T-cell (primary cell): ENCODE data around the gene CIDEB. TPM values are rescaled to one million over a fixed set of nuclear protein-coding genes. Genes with fewer than 3 reads are reported as not detected.

ENCODE experiments used
- ATAC-seq, 4 experiments: fragments of 200-7000 bp in 3 of 4; fragments of 150-1000 bp in 1 of 4; cut with Tn5 transposase; replicated peaks in 1 of 4; 1 replicate in 3 of 4; 2 replicates in 1 of 4; pipeline ENCODE4 v1.10.0; 2021; ENCODE audit warnings: moderate library complexity in 3 of 4, mild to moderate bottlenecking in 2 of 4, moderate number of reproducible peaks in 1 of 4
- CTCF ChIA-PET, 2 donors: fragments of 300-600 bp; sonication (Branson Sonifier 250); formaldehyde crosslinking; loops; one replicate each; lab custom pipeline; 2022; ENCODE audit warnings: antibody characterized with exemption in 2 of 2; lab: Charles Lee
- POLR2A ChIA-PET, 2 donors: fragments of 300-600 bp; sonication (Branson Sonifier 250); formaldehyde crosslinking; loops; one replicate each; lab custom pipeline; 2022; ENCODE audit warnings: antibody characterized with exemption in 2 of 2; lab: Charles Lee
- DNase-seq, 35 experiments: peaks; one replicate each; pipeline versions ENCODE4 v3.0.0 to v3.0.0-alpha.2; 2013 to 2023
- H3K27ac ChIP-seq: one replicate; pipeline ENCODE4 v1.5.1; 2013; ENCODE audit warnings: low read length
- H3K27me3 ChIP-seq, 2 experiments: replicated peaks in 1 of 2; 1 replicate in 1 of 2; 2 replicates in 1 of 2; pipeline versions ENCODE4 v1.6.1 to v1.7.0; 2013; ENCODE audit warnings: low read length in 1 of 2, mixed read lengths in 1 of 2; ENCODE audit not compliant: control insufficient read depth in 2 of 2, insufficient read depth in 2 of 2; ENCODE audit errors: extremely low read depth in 1 of 2
- H3K36me3 ChIP-seq, 2 donors: 1 replicate in 1 of 2; 2 replicates in 1 of 2; pipeline versions ENCODE4 v1.6.1 to v1.7.0; 2013; ENCODE audit warnings: low read length in 1 of 2; ENCODE audit not compliant: control insufficient read depth in 2 of 2, insufficient read depth in 1 of 2; ENCODE audit errors: extremely low read depth in 1 of 2
- H3K4me1 ChIP-seq, 2 experiments: 1 replicate in 1 of 2; 2 replicates in 1 of 2; pipeline versions ENCODE4 v1.6.1 to v1.7.0; 2013; ENCODE audit warnings: low read length in 2 of 2, mixed read lengths in 1 of 2; ENCODE audit not compliant: insufficient read depth in 2 of 2, control insufficient read depth in 1 of 2; ENCODE audit errors: extremely low read depth in 1 of 2
- H3K4me3 ChIP-seq, 2 donors: 1 replicate in 1 of 2; 2 replicates in 1 of 2; pipeline versions ENCODE4 v1.5.1 to v1.7.0; 2013; ENCODE audit warnings: mild to moderate bottlenecking in 2 of 2, low read length in 1 of 2, moderate library complexity in 1 of 2; ENCODE audit not compliant: control insufficient read depth in 1 of 2; ENCODE audit errors: extremely low read depth in 1 of 2
- H3K9me3 ChIP-seq: 2 replicates; pipeline ENCODE4 v1.7.0; 2013
- H3K27ac Mint-ChIP-seq, 2 donors: one replicate each; pipeline ENCODE4 v1.8.0; 2020 to 2021; ENCODE audit warnings: mild to moderate bottlenecking in 2 of 2, mixed read lengths in 2 of 2
- H3K27me3 Mint-ChIP-seq, 2 donors: one replicate each; pipeline ENCODE4 v1.8.0; 2021 to 2022; ENCODE audit warnings: mixed read lengths in 2 of 2
- H3K36me3 Mint-ChIP-seq: one replicate; pipeline ENCODE4 v1.8.0; 2021; ENCODE audit warnings: mixed read lengths
- H3K4me1 Mint-ChIP-seq, 3 donors: one replicate each; pipeline ENCODE4 v1.8.0; 2020 to 2022; ENCODE audit warnings: mixed read lengths in 3 of 3, mild to moderate bottlenecking in 1 of 3
- H3K4me3 Mint-ChIP-seq, 3 donors: one replicate each; pipeline ENCODE4 v1.8.0; 2020 to 2022; ENCODE audit warnings: mild to moderate bottlenecking in 3 of 3, mixed read lengths in 3 of 3, moderate library complexity in 3 of 3
- H3K9me3 Mint-ChIP-seq, 3 donors: one replicate each; pipeline ENCODE4 v1.8.0; 2020 to 2022; ENCODE audit warnings: mixed read lengths in 3 of 3
- WGBS: methylation state at CpG from one replicate; pipeline ENCODE4 v1.1.5; 2013; ENCODE audit warnings: missing lambda C conversion rate; ENCODE audit not compliant: insufficient coverage; 5-methylcytosine and 5-hydroxymethylcytosine counted together
- total RNA-seq, 35 experiments: library from RNA in 6 of 35; stranded (reverse) in 6 of 35; fragments of 120-200 nt in 1 of 35; gene quantifications; one replicate each; pipeline versions ENCODE4 v1.2.1 to v1.2.4 and lab custom pipeline; 2013 to 2026

CIDEB gene
- total RNA-seq, 5 donors from 2014 or later (not counting 1 experiment from before 2014, with no cell fraction given), result 13.0 to 22.8 (median 20.8) TPM

GRCh38 chr14:24315807-24316596 is 8.2 kb upstream of the CIDEB start:
- CTCF ChIA-PET, result interaction anchor here (0.6 kb wide), 2 partner anchors 17 to 18 kb away, joined by 3 to 4 read pairs; no protein-coding TSS in a partner anchor
- H3K4me1 Mint-ChIP-seq, result peaks cover 50 to 51% (median 50%) of the 10 kb centered on the region in 3 donors
- Histone ChIP-seq H3K36me3 (no peaks in the 10 kb centered on the region), H3K27me3 (no peaks in the 10 kb centered on the region), H3K9me3 (no peaks in the 10 kb centered on the region), H3K4me3 (no peak overlapping the region), H3K27ac (no peak overlapping the region), H3K4me1 (peaks cover 30 to 49% of the 10 kb centered on the region in 2 experiments)
- WGBS, result 96% methylated on average over 66 of the region's 70 CpGs
- no peak for DNase-seq
- no peak overlapping the region for H3K27ac Mint-ChIP-seq
- peak overlapping the region in 1 of 3 donors; percentile 74 for H3K4me3 Mint-ChIP-seq
- no peak for ATAC-seq
- H3K9me3 Mint-ChIP-seq, result no peaks in the 10 kb centered on the region
- H3K27me3 Mint-ChIP-seq, result peaks cover 2 to 3% of the 10 kb centered on the region in 2 donors
- POLR2A ChIA-PET, result interaction anchor here in 1 of 2 donors (0.6 kb wide), 1 partner anchor 106 kb away, joined by 4 read pairs; no protein-coding TSS in a partner anchor
- peaks cover 4% of the 10 kb centered on the region for H3K36me3 Mint-ChIP-seq

GRCh38 chr14:24315243-24315806 is 7.5 kb upstream of the CIDEB start:
- Mint-ChIP-seq H3K4me1 (peaks cover 51 to 53% (median 53%) of the 10 kb centered on the region in 3 donors), H3K4me3 (peak overlapping the region in 2 of 3 donors; percentile 3 to 74), H3K27ac (peak overlapping the region; percentile 72 to 94), H3K9me3 (no peaks in the 10 kb centered on the region), H3K27me3 (peaks cover 1 to 3% of the 10 kb centered on the region in 2 donors), H3K36me3 (peaks cover 4% of the 10 kb centered on the region)
- no peak overlapping the region for H3K4me3 ChIP-seq
- H3K36me3 ChIP-seq, result no peaks in the 10 kb centered on the region
- DNase-seq (no peak), ATAC-seq (no peak)
- H3K4me1 ChIP-seq, result peaks cover 32 to 52% of the 10 kb centered on the region in 2 experiments
- ChIA-PET CTCF (interaction anchor here in 1 of 2 donors (0.6 kb wide), 1 partner anchor 18 kb away, joined by 4 read pairs; no protein-coding TSS in a partner anchor), POLR2A (interaction anchor here in 1 of 2 donors (0.6 kb wide), 1 partner anchor 107 kb away, joined by 4 read pairs; no protein-coding TSS in a partner anchor)
- 88% methylated on average over 4 of the region's 10 CpGs for WGBS
- no peak overlapping the region for H3K27ac ChIP-seq
- no peaks in the 10 kb centered on the region for H3K27me3 ChIP-seq
- H3K9me3 ChIP-seq, result no peaks in the 10 kb centered on the region

GRCh38 chr14:24314377-24315193 is 6.8 kb upstream of the CIDEB start:
- CTCF ChIA-PET, result interaction anchor here in 1 of 2 donors (0.8 kb wide), 1 partner anchor 84 kb away, joined by 3 read pairs; no protein-coding TSS in a partner anchor
- H3K9me3 Mint-ChIP-seq, result no peaks in the 10 kb centered on the region
- Histone ChIP-seq H3K9me3 (no peaks in the 10 kb centered on the region), H3K27ac (peak overlapping the region; percentile 77), H3K27me3 (no peaks in the 10 kb centered on the region), H3K4me1 (peaks cover 39 to 60% of the 10 kb centered on the region in 2 experiments), H3K36me3 (no peaks in the 10 kb centered on the region), H3K4me3 (no peak overlapping the region)
- peaks cover 0 to 3% of the 10 kb centered on the region in 2 donors for H3K27me3 Mint-ChIP-seq
- ATAC-seq (no peak), DNase-seq (no peak)
- peaks cover 4% of the 10 kb centered on the region for H3K36me3 Mint-ChIP-seq
- H3K27ac Mint-ChIP-seq, result peak overlapping the region; percentile 94
- POLR2A ChIA-PET, result interaction anchor here in 1 of 2 donors (0.6 kb wide), 1 partner anchor 15 kb away, joined by 3 read pairs; no protein-coding TSS in a partner anchor
- WGBS, result 58% methylated on average over 2 of the region's 5 CpGs
- peaks cover 59 to 61% (median 60%) of the 10 kb centered on the region in 3 donors for H3K4me1 Mint-ChIP-seq
- peak overlapping the region in 2 of 3 donors; percentile 10 to 74 for H3K4me3 Mint-ChIP-seq

GRCh38 chr14:24313913-24314312 is 6.1 kb upstream of the CIDEB start:
- H3K9me3 Mint-ChIP-seq, result no peaks in the 10 kb centered on the region
- H3K4me1 Mint-ChIP-seq, result peaks cover 61 to 67% (median 67%) of the 10 kb centered on the region in 3 donors
- no peaks in the 10 kb centered on the region for H3K27me3 Mint-ChIP-seq
- H3K27ac Mint-ChIP-seq, result peak overlapping the region; percentile 94
- Histone ChIP-seq H3K9me3 (no peaks in the 10 kb centered on the region), H3K36me3 (no peaks in the 10 kb centered on the region), H3K4me1 (peaks cover 39 to 66% of the 10 kb centered on the region in 2 experiments), H3K27me3 (no peaks in the 10 kb centered on the region), H3K4me3 (no peak overlapping the region), H3K27ac (peak overlapping the region; percentile 77)
- ChIA-PET POLR2A (interaction anchor here in 1 of 2 donors (0.6 to 1.0 kb wide), 3 partner anchors 14 to 173 kb away, joined by 3 to 4 read pairs (median 3); partner anchors contain the start of genes DHRS1, EMC9 and NOP9), CTCF (interaction anchor here (0.6 to 0.8 kb wide), 3 partner anchors 65 to 356 kb away, joined by 3 read pairs; no protein-coding TSS in a partner anchor)
- peak overlapping the region; percentile 43 to 74 (median 59) for H3K4me3 Mint-ChIP-seq
- H3K36me3 Mint-ChIP-seq, result peaks cover 4% of the 10 kb centered on the region
- no peak for DNase-seq
- ATAC-seq, result no peak
- WGBS, result no CpG with 5 or more reads among the region's 2 CpGs

GRCh38 chr14:24312736-24313507 is 5.1 kb upstream of the CIDEB start:
- H3K27me3 Mint-ChIP-seq, result no peaks in the 10 kb centered on the region
- ATAC-seq (no peak), DNase-seq (peak in 13 of 35 experiments; percentile 19 to 67 (median 33))
- H3K36me3 Mint-ChIP-seq, result peaks cover 7% of the 10 kb centered on the region
- H3K4me1 Mint-ChIP-seq, result peaks cover 68 to 77% (median 73%) of the 10 kb centered on the region in 3 donors
- no peaks in the 10 kb centered on the region for H3K9me3 ChIP-seq
- H3K4me3 ChIP-seq, result no peak overlapping the region
- peak overlapping the region; percentile 74 to 83 (median 77) for H3K4me3 Mint-ChIP-seq
- POLR2A ChIA-PET, result interaction anchor here in 1 of 2 donors (0.5 to 1.0 kb wide), 3 partner anchors 13 to 172 kb away, joined by 3 to 4 read pairs (median 3); partner anchors contain the start of genes DHRS1, EMC9, NOP9 and TM9SF1
- H3K9me3 Mint-ChIP-seq, result no peaks in the 10 kb centered on the region
- WGBS, result 59% methylated on average over 5 of the region's 9 CpGs
- H3K4me1 ChIP-seq, result peaks cover 39 to 76% of the 10 kb centered on the region in 2 experiments
- H3K27ac ChIP-seq, result peak overlapping the region; percentile 77
- CTCF ChIA-PET, result interaction anchor here (0.6 to 1.4 kb wide), 8 partner anchors 13 to 118 kb away, joined by 3 to 4 read pairs (median 3); partner anchors contain the start of genes DHRS1 (in 1 of the 2) and NOP9 (in 1 of the 2)
- H3K36me3 ChIP-seq, result no peaks in the 10 kb centered on the region
- H3K27ac Mint-ChIP-seq, result peak overlapping the region; percentile 94
- H3K27me3 ChIP-seq, result no peaks in the 10 kb centered on the region
